Ramos (cell line): ENCODE results near the gene VAC14.

Experiments
- in situ Hi-C: fragments of 300-500 bp; cut with MboI; formaldehyde crosslinking; loops from one replicate; pipeline ENCODE4 v1.14.3; 2022; ENCODE audit warnings: low sequenced_read_pairs; ENCODE audit not compliant: unreplicated experiment

VAC14 gene

DNA sequence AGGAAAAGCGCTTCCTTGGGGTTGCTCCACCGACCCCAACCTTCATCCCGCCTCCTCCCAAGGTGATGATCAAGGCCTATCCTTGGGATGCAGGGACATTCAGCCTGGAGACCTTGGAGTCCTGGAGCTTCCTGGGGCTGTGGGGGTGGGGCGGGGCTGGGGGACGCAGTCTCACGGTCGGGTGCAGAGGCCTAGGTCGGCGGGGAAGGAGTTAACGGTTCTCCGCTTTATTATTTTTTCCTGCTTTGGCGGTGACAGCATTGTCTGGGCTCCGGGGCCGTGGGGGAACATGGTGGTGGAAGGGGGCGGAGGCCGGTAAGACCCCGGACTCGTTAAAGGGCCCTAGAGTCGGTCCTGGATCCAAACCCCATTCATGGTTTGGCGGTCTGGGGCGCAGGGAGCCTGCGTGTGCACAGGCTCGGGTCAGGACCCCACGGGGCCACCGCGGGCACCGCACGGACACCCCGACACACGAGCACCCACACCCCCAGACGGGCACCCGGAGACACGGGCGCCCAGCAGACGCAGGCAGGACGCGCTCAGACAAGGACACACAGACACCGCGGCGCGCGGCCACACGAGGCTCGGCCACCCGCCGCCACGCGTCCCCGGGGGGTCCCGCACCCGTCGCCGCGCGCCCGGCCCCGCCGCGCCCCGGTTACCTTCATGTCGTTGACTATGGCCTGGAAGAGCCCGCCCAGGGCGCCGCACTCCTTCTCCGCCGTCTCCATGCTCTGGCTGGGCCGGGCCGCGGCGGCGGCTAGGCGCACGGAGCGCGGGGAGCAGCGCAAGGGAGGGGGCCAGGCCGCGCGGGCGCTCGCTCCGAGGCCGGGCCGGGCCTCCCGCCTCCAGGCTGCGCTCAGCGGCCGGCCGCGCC lies 115.7 kb downstream of the VAC14 start:
- in situ Hi-C loops: loop anchor here (5.0 kb wide), 1 partner anchor 82 kb away; no protein-coding TSS in a partner anchor

DNA sequence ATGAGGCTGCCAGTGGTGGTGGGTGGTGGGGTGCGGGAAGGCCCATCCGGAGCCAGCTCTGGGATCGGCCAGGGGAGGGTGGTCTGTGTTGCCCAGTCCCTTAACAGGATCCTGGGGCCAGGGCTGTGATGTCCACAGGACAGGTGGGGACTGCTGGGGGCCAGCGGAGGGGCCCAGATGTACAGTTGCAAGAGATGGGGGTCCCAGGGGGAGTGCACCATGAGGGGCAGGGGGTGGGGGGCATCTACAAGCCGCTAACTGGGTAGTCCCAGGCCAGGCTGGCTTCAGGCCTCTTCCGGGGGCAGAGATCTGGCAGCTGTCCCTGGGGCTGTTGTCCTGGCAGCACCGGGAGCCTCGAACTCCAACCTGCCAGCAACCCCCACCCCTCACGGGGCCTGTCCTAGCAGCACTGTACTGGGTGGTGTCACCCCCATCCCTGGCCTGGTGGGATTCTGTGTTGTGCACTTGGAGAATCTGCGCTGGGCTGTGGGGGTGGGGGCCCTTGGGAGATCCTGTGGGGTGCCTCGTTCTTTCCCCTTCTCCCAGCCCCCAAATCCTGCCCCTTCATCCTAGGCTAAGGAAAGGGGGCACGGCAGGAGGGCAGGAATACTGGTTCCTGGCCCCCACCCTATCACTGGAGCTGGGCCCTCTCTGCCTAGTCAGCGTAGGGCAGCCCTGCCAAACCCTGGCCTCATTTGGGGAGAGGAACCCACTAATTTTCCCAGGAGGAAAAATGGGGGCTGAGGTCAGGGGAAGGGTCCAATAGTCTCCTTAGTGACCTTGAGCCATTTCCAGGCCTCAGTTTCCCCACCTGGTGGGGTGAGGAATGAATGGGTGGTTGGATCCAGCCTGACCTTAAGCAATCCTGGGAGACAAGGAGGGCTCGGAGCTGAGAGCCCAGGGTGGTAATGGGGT lies 116.6 kb downstream of the VAC14 start:
- in situ Hi-C loops: loop anchor here (5.0 kb wide), 1 partner anchor 83 kb away; no protein-coding TSS in a partner anchor

- in situ Hi-C loops: no loop called here
These were observed 117.6 kb downstream of the VAC14 start for GRCh38 chr16:70683146-70683944.

- in situ Hi-C loops: no loop called here
These were observed 118.5 kb downstream of the VAC14 start for GRCh38 chr16:70682239-70683145.

- in situ Hi-C loops: no loop called here
These were observed 119.3 kb downstream of the VAC14 start for GRCh38 chr16:70681382-70682238.

DNA sequence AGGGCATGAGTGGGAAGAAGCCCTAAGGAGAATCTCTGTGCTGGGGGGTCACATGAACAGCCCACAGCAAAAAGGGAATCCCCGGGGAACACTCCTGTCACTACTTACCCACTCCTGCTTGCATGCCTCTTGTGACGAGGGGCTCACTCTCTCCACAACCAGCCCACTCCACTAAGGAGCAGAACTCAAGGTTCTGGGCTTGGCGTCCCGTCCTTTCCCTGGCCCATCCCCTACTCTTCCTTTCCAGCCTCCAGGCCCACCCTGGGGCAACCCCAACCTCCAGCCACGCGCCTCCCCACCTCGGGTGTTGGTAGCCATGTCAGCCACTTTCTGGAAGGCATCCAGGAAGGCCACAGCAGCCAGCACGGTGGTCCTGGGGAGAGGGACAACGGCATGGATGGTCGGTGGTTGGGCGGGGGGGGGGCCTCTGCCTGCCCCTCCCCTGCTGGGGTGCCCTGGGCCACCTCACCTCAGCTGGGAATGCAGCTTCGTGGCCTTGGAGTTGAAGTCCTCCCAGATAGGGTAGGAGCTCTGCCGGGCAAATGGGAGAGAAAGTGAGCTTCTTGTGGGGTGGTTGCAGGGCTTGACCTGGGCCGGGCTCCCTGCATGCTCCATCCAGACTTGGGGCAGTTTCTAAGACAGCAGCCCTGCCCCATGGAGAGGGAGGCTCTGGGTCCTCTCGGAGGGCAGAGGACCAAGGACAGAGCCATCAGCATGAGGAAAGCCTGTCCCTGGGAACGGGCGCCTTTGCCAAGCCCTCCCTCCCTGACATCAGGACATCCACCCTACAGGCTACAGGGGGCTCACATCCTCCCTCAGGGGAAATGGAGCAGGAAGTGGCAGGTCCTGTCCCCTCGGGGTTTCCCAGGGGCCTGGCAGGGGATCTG lies 120.2 kb downstream of the VAC14 start:
- in situ Hi-C loops: no loop called here

GRCh38 chr16:70679671-70680494 lies 121.1 kb downstream of the VAC14 start:
- in situ Hi-C loops: no loop called here

DNA sequence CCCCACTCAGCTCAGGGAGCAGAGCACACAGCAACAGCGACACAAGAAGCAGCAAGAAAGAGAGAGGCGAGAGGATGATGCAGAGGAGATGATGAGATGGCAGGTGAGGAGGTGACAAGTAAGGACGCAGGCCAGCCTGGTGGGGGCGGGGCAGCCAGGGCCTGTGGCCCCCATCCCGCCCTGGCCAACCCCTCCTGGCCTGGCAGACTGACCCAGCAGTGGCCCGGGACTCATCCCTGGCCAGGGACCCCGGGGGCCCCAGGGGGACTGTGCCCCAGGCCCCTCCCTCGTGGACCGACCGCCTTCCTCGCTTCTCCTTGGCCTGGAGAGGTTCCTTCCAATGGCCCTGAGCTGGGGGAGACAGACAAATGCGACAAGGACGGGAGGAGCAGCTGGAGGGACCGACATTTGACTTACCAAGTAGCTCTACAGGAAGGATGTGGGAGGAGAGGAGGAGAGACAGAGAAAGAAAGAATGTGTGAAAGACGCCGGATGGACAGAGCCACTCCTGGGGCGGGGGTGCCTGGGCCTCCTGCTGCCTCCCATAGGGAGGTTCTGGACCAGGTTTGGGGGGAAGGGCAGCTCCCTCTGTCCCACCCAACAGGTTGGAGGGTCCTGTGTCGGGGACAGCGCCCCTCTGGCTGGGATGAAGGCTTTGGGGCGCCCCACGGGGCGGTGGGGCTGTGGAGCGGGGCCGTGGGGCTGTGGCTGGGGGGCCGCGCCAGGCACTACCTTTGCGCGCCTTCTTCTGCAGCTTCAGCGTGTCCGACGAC lies 121.9 kb downstream of the VAC14 start:
- in situ Hi-C loops: no loop called here

- in situ Hi-C loops: no loop called here
These were observed 122.6 kb downstream of the VAC14 start for GRCh38 chr16:70678121-70678897.

DNA sequence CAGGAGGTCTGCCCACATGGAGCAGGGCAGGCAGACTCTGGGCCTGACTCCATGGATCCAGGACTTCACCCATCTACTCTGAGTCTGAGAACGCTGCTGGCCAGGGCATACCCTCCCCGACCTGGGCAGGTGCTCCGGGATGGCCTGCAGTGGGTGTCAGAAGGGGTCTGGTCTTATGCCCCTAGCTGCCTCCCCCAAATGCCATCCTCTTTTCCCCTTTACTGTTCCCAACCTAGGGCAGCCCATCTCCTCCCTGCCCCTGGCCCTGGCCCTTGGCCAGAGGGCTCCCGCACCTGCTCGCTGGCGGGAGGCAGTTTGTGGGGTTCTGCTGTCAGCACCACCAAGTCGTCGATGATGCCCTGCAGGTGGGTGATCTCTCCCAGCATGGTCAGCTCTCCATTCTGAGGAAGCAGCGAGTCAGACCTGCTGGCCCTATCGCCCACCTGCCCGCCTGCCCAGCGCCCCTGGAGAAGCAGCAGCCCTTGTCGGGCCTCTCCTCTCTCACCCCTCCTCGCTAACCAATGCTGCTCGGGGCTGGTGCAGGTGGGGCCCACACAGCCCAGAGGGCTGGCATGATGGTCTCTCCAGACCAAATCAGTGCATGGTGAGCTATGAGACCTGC lies 123.3 kb downstream of the VAC14 start:
- in situ Hi-C loops: no loop called here

DNA sequence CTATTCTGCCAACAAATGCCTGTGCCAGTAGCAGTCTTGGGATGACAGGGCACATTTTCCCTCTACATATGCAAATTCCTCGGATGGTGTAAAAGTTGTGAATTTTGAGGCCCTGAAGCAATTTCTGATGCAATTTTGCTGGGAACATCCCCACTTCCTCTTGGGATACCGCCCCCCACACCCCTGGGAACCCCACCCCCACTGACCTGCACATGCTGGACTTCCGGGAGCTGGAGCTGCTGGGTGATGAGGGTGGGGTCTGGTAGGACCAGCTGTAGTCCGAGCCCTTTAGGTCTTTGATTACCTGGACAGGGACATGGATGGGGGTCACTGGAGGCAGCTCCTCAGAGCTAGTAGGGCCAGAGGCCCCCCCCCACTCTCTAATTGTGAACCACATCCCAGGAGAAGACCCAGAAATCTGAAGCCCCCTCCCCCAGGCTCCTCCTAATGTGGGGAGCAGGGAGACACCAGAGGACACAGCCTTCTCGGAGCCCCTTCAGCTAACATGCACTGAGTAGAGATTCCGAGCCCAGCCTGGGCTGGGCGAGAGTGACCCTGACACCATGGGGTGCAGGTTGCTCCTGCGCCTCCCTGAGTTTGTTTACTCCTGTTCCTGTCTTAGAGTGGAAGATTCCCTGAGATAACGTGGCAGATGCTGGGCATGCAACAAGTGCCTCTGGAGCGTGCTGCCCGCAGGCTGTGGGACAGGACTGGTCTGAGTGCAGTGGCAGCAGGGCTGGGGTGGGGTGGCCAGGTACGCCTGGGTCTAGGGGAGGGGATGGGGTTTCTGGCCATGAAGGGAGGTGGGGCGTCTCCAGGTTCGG lies 124.1 kb downstream of the VAC14 start:
- in situ Hi-C loops: no loop called here

DNA sequence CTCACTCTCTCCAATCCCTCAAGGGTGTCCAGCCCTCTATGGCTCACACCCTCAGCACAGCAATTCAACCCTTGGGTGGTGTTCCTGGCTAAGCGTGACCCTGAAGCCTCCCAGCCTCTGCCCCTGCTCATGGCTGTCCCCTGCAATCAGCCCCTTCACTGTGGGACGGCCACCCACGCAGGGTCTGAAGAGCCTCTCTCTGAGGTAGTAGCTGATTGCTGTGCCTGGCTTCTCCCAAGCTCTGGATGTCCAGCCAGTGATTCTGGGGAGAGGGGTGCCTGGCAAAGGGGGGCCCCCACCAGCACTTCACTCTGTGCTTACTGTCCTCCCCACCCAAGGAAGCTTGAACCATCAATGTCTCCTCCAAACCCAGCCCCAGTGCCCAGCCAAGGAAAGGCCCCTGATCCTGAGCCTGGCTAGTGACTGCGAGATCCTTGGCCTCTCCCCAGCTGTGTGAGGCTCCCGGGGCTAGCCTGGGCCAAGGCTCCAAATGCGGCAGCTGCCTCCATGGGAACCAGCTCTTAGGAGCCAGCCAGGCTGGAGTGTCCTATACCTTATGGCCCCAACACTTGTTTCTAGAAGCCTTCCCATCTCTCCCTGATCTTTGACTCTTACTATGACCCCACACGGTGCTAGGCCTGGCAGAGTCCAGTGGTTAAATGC lies 125.0 kb downstream of the VAC14 start:
- in situ Hi-C loops: no loop called here
